Retinal pigment epithelial cell (primary cell): Measurements from ENCODE around the gene CDC25A.

Source experiments
- DNase-seq: peaks from one replicate; pipeline ENCODE4 v3.0.0-alpha.2; 2010; ENCODE audit warnings: low read depth
- H3K4me3 ChIP-seq: 2 replicates; pipeline ENCODE4 v1.5.1; 2011; ENCODE audit warnings: mild to moderate bottlenecking, low read length, control low read depth, moderate library complexity
- CTCF ChIP-seq: conservative IDR thresholded peaks from 2 replicates; pipeline ENCODE4 v1.5.1; 2011; ENCODE audit warnings: low read depth, low read length, control low read depth, inconsistent platforms

Gene CDC25A

GRCh38 chr3:48156163-48156562, 32.1 kb downstream of the CDC25A start:
- TF ChIP-seq CTCF = no peak
- no peak overlapping the region for H3K4me3 ChIP-seq
- no peak for DNase-seq

DNA sequence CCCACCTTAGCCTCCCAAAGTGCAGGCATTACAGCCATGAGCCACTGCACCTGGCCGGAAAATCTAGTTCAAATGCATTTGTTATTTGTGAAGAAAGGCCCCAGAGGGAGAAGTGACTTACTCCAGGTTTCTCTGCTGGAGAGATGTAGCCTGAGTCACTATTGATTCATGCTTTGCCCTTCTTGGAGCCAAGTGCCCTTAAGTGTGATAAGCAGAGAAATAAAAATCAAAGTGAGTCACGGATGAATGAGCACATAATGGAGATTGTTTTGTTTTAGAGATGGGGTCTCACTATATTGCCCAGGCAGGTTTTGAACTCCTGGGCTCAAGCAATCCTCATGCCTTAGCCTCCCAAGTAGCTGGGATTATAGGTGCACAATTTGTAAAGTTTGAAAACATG, 33.1 kb downstream of the CDC25A start:
- TF ChIP-seq CTCF = no peak
- DNase-seq = no peak

GRCh38 chr3:48151807-48152427, 36.3 kb downstream of the CDC25A start:
- no peak overlapping the region for H3K4me3 ChIP-seq
- DNase-seq = no peak
- no peak for TF ChIP-seq CTCF

More for the DNA sequence above, 33.1 kb downstream of the CDC25A start:
- H3K4me3 ChIP-seq = no peak overlapping the region

- TF ChIP-seq CTCF = peak; percentile 90
- no peak overlapping the region for H3K4me3 ChIP-seq
- peak; percentile 32 for DNase-seq
Observed at GRCh38 chr3:48151058-48151806, 37.0 kb downstream of the CDC25A start.

DNA sequence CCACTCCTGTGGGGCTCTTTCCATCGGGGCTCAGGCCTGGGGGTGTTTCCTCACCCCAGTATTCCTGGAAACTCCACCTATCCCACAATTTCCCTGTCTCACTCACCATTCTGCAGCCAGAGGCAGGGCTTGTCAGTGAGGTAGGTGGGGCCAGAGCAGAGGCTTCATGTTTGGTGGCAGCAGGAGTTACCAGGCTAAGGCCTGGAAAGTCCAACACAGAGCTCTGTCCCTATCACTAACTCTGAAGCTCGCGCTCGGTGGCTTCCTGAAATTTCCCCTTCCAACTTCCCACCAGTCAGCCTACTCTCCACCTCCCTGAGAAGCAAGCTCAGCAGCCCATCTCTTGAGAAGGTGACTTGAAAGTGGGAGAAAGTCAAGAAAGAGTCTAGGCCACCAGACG, 44.2 kb downstream of the CDC25A start:
- TF ChIP-seq CTCF = no peak
- no peak for DNase-seq
- H3K4me3 ChIP-seq = no peak overlapping the region

DNA sequence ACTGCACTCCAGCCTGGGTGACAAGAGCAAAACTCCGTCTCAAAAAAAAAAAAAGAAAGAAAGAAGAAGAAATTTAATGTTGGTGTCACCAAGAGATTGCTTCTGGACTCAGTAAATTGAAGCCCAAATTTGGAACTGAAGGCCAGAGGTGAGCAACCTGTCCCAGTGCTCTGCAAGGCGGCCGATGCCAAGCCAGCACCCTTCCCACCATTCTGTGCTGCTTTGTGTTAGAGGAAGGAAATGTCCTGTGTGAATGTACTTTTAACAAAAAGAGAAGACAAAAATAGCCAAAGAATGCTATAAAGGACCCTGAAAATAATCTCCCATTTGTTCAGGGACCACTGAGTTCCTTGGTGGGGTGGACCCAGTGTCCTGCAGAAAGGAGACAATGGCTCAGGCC, 44.6 kb downstream of the CDC25A start:
- TF ChIP-seq CTCF = no peak
- DNase-seq = no peak
- no peak overlapping the region for H3K4me3 ChIP-seq

DNA sequence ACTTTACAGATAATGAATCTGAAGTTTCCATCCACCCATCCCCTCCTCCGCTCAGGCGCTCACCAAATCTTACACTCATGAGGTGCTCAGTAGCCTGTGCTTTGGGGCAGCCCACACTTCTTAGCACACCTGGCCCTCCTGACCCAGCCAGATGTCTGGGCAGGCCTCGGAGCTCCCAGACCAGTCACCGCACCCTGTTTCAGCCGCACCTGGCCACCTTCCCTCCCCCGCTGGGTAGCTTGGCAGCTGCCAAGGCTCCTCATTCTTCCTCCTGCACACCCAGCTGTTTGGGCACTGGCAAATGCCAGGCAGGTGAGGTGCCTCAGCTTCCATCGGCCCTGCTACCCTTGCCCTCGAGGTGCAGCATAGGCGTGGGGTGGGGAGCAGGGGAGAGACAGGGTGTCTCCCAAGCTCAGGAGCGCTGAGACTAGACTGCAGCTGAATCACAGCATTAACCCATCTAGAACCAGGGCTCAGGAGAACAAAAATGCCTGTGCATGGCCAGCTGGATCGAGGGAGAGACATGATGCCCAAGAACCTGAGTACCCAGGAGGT, 45.8 kb downstream of the CDC25A start:
- DNase-seq = no peak
- TF ChIP-seq CTCF = no peak
- no peak overlapping the region for H3K4me3 ChIP-seq
